ENCODE data around the gene RAB18. TPM values are rescaled to one million over a fixed set of nuclear protein-coding genes. Genes with fewer than 3 reads are reported as not detected.
"Not testable (repeated sequence)": the region's sequence is repeated elsewhere in the genome, so short reads cannot be mapped to it uniquely, and the experiment has no call there.

The RAB18 gene
- total RNA-seq, 1 donor from 2014 or later = 51.3 TPM

DNA sequence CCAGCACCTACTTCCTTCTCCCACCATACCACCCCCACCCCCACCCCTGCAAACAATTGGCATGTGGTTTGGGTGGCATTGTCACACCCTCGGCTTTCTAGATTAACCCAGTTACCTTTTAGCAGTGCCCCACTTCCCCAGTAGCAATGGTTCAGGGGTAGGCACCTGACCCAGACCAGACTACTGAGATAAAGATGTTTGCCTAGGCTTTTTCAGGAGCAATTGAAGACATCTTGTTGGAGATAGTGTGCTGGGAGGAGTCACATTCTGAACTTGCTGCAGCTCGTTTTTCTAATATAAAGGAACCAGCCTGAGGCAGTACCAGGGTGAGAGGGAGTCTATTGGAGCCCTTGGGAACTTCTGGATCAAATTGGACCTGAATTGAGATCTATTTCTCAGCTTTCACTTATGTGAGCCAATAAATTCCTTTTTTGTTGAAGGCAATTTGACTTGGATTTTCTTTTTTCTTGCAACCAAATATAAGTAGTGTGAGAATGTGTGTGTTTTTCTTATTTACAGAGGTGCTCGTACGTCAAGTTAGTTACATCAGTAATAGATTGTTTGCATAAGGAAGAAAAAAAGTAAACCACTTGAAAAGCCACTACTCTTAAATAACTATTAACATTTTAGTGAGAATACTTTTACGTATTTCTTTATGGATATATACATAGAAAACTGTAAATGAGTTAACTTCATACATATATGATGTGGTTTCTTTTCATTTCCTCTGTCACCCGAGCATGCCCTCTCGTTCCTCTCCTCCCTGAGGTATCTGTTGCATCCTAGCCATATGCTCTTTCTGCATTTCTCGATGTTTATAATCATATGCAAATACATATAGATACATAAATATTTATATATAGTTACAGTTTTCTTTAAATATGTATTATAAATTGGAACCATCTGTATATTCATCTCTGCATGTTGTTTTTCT lies 38.0 kb downstream of the RAB18 start:
- DNase-seq (ENCODE audit: low spot score) (no peak), ATAC-seq (no peak)

DNA sequence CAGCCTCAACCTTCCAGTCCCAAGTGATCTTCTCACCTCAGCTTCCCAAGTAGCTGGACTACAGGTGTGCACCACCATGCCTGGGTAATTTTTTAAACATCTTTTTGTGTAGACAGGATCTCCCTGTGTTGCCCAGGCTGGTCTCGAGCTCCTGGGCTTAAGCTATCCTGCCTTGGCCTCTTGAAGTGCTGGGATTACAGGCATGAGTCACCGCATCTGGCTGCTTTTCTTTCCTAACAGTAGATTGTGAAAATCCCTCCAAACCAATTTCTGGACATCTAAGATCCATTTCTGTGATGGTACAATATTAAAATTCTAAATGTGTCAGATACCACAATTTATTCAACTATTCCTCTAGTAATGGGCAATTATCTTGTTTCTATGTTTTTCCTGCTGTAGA lies 38.7 kb downstream of the RAB18 start:
- no peak for DNase-seq (ENCODE audit: low spot score)
- ATAC-seq = no peak

DNA sequence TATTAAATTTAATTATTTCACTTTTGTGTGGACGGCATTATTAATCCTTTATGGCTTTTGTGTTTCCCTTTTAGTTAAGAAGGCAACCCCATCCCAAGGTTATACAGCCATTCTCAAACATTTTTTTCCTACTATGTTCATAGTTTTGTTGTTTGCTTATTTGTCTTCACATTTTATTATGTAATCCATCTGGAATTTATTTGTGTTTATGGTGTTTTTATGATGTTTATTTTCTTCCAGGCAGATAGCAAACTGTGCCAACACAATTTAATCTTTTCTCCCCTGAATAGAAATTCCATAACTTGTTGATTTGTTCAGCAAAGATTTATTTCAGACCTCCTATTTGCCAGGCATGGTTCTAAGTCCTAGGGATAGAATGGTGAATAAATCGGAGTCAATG lies 42.9 kb downstream of the RAB18 start:
- ATAC-seq = no peak
- DNase-seq (ENCODE audit: low spot score) = no peak

DNA sequence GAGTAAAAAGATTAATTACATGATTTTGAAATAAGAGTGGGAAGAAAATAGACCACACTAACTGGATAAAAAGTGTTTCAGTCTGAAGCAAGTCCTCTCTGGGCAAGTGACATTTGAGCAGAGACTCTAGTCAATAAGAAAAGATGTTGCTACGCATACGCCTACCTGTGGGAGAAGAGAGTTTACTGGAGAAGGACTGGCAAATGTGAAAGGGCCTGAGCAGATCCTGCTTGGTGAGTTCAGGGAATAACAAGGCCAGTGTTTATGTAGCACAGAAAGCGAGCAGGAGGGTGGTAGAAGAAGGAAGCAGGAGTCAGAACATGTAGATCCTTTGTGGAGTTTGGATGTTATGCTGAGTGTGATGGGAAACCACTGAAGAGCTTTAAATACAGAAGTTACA lies 43.4 kb downstream of the RAB18 start:
- ATAC-seq (no peak), DNase-seq (ENCODE audit: low spot score) (no peak)

DNA sequence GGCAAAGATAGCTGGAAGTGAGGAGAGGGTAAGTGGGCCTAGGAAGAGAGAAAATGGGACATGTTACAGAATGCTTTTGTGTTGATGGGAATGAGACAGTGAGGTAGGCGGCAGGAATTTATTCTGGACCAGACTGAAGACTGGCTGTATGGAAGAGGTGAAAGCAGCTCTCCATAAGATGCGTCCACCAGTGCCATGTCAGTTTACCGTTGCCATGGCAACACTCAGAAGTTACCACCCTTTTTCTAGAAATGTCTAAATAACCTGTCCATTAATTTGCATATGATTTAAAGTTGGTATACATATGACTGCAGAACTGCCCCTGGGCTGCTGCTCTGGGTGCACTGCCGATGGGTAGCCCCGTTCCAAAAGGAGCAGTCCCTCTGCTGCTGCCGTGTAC lies 46.7 kb downstream of the RAB18 start:
- peak; percentile 17 for ATAC-seq
- no peak for DNase-seq (ENCODE audit: low spot score)

DNA sequence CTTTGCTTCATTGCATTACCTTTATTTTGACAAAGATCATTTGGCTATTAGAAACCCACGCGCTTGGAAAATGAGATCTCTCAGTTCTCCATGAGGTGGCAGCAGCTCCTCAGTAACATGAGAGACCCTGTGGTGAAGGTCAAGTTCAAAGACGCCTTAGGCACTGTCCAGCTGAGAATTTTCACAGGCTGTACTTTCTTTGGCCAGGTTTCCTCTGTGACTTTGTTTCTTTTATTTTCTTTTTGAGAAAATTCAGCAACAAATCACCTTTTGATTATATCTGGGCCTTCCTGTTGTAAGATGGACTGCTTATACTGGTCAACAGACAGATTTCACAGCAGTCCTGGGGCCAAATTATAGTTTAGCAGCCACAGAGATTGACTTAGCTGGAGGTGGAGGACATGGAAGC lies 54.5 kb downstream of the RAB18 start:
- DNase-seq (ENCODE audit: low spot score) = peak; percentile 54
- peak; percentile 97 for ATAC-seq

DNA sequence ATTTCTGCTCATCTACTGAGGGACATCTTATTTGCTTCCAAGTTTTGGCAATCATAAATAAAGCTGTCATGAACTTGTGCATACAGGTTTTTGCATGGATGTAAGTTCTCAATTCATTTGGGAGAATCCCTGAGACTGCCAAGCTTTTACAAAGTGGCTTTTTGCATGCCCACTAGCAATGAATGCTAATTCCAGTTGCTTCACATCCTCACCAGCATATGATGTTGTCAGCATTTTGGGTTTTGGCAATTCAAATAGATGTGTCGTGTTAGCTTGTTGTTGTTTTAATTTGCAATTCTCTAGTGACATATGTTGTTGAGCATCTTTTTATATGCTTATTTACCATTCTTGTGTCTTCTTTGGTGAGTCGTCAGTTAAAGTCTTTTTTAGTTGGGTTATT lies 57.2 kb downstream of the RAB18 start:
- ATAC-seq = no peak
- no peak for DNase-seq (ENCODE audit: low spot score)

DNA sequence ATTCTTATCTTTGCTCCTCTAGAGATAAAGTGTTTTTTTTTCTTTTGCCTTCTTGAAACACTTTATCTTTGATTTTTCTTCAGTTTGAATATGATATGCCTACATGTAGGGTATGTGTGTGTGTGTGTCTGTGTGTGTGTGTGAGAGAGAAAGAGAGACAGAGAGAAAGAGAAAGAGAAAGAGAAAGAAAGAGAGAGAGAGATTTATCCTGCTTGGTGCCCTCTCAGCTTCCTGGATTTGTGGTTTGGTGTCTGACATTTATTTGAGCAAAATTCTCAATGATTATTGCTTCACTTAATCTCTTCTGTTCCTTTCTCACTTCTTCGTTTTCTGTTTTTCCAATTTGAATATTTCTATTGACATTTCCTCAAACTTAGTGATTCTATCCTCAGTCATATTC lies 60.3 kb downstream of the RAB18 start:
- ATAC-seq = no peak
- no peak for DNase-seq (ENCODE audit: low spot score)

DNA sequence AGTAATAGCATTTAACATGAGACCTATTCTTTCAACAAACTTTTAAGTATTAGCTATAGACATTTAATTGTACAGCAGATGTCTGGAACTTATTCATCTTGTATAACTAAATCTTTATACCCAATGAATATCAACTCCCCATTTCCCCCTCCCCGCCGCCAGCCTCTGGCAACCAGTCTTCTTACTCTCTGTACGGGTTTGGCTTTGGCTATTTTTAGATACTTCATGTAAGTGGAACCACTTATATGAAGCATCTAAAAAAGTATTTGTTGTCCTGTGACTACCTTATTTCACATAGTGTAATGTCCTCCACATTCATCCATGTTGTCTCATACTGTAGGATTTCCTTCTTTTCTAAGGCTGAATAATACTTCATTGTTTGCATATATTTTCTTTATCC lies 60.8 kb downstream of the RAB18 start:
- DNase-seq (ENCODE audit: low spot score) (no peak), ATAC-seq (no peak)

DNA sequence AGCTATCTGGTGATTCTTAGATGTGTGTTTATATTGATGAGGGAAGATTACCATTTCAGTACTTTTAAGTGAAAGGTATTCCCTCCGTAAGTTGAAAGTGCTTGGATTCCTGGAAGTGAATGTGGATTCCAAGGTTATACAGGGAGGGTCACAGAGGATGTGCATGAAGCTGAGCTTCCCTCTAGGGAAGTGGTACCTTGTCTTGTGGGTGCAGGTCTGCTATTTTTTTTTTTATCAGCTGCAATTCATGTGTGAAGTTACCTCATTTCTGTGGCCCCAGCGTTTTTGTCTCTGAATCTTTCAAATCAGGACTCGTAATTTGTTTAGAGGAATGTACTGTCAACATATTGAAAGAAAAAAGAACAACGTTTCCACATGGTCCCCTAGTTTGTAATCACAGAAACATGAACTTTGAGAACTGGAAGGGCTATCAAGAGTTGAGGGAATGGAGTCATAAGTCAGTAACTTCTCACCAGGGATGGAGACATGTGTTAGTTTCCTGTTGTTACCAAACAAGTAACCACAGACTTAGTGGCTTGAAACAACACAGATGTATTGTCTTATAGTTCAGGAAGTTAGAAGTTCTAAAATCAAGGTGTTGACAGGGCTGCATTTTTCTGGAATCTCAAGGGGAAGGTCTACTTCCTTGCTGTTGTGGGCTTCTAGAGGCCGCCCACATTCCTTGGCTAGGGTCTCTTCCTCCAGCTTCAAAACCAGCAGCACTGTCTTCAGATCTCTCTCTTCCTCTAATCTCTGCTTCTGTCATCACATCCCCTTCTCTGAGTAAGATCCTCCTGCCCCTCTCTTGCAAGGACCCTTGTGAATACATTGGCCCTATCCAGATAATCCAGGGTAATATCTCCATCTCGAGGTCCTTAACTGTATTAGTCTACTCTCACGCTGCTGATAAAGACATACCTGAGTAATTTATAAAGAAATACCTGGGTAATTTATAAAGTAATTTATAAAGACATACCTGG lies 64.4 kb downstream of the RAB18 start:
- ATAC-seq = no peak
- no peak for DNase-seq (ENCODE audit: low spot score)

DNA sequence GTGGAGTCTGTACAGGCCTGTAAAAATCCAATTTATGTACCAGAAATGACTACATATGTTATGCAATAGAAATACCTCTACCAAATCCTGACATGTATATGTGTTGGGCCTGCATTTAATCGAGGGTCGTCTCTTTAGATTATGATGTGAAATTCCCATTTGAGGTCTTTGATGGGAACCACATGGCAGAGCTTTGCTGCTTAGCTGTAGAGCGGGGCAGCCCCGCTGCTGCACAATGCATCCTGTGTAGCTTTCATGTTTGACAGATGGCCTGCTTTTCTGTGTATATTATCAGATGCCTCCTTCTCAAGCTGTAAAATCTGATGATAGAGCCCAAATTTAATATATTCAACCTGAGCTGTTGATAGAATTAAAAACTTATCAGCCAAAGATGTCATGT lies 65.8 kb downstream of the RAB18 start:
- no peak for DNase-seq (ENCODE audit: low spot score)
- ATAC-seq = no peak

DNA sequence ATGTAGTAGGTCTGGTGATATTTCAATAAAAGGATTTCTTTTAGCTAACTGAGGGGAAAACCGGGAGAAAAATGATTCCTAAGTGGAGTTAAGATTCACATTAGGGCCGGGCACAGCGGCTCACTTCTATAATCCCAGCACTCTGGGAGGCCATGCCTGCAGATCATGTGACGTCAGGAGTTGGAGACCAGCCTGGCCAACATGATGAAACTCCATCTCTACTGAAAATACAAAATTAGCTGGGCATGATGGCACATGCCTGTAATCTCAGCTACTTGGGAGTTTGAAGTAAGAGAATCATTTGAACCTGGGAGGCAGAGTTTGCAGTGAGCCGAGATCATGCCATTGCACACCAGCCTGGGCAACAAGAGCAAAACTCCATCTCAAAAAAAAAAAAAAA lies 72.9 kb downstream of the RAB18 start:
- not testable (repeated sequence) for ATAC-seq; DNase-seq (ENCODE audit: low spot score)

DNA sequence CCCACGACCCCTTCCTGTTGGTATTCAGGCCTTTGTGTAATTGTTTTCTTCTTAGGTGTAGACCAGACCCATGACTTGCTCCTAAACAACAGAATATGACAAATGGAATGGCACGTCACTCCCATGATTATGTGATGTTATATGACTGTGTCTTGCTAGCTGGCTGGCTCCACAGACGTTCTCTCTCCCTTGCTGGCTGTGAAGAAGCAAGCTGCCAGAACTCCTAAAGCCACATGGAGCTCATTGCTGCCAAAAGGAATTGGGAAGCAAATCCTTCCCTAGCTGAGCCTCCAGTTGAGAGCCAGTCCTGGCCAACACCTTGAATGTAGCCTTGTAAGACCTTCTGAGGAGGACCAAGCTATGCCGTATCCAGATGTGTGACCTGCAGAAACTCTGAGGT lies 74.2 kb downstream of the RAB18 start:
- ATAC-seq = no peak
- no peak for DNase-seq (ENCODE audit: low spot score)

DNA sequence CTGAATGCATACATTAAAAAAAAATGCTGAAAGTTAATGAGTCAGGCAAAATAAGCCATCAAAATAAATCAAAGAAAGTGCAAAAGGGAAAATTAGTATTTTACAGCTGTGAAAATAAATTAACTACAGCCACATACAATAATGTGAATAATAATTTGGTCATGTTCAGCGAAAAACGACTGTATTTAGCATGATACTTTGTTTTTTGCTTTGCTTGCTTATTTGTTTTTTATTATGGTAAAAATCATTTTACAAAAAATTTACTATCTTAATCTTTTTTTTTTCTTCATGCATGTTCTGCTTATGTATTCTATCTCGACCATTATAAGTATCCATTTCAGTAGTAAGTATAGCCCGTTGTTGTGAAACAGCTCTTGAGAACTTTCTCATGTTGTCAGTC lies 77.1 kb downstream of the RAB18 start:
- ATAC-seq (no peak), DNase-seq (ENCODE audit: low spot score) (no peak)

DNA sequence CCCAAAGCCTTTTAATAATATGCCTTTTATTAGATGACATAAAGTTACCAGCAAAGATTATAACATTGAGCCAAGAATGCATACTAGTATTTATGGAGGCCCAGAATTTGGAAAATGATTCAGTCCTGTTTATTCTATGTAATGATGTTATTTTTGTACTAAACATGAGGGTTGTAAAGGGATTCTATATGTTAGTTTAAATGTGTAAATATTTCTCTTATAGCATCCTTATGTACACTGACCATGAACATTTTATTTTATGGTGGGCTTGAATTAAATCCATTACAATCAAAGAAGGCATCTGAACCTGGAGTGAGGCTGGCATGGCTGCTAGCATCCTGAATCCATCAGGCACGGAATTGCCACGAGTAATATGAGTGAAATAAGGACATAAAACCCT lies 80.2 kb downstream of the RAB18 start:
- ATAC-seq = no peak
- DNase-seq (ENCODE audit: low spot score) = no peak

Other genes with a start within 250 kb of the RAB18 start
- gene MKX, start 241.5 kb downstream of the RAB18 start, total RNA-seq = 0.30 TPM

All from left lobe of liver (tissue), 2 donors.